Caco-2 (cell line): ENCODE results near the gene PLEKHA1. TPM values are rescaled to one million over a fixed set of nuclear protein-coding genes. Genes with fewer than 3 reads are reported as not detected.

ENCODE experiments used
- BruUV-seq: library from RNA; stranded (reverse); fragments of 400-500 nt; replicated peaks from 2 replicates; lab custom pipeline; 2021; lab: Mats Ljungman, UMichigan
- CTCF ChIA-PET: fragments of 300-600 bp; sonication (Branson Sonifier 250); formaldehyde crosslinking; loops from one replicate; lab custom pipeline; 2022; ENCODE audit warnings: antibody characterized with exemption; lab: Charles Lee
- POLR2A ChIA-PET: fragments of 300-600 bp; sonication (Branson Sonifier 250); formaldehyde crosslinking; loops from one replicate; lab custom pipeline; 2022; ENCODE audit warnings: antibody characterized with exemption; lab: Charles Lee
- DNase-seq, 2 experiments: peaks; one replicate each; pipeline versions ENCODE4 v3.0.0 to v3.0.0-alpha.2; 2020 to 2022
- H3K27me3 ChIP-seq: replicated peaks from 2 replicates; pipeline ENCODE4 v1.6.0; 2011; ENCODE audit warnings: low read length; ENCODE audit not compliant: control insufficient read depth, insufficient read depth
- H3K36me3 ChIP-seq: 2 replicates; pipeline ENCODE4 v1.5.1; 2011; ENCODE audit warnings: low read length; ENCODE audit not compliant: control insufficient read depth, insufficient read depth
- H3K4me1 ChIP-seq: fragments of 250-450 bp; sonication (Bioruptor Pico); 2 replicates; pipeline ENCODE4 v1.5.1; 2020; ENCODE audit warnings: mild to moderate bottlenecking
- H3K4me3 ChIP-seq: 2 replicates; pipeline ENCODE4 v1.5.1; 2011; ENCODE audit warnings: low read depth, mild to moderate bottlenecking, control low read depth, low read length
- H3K9me3 ChIP-seq: fragments of 250-450 bp; sonication (Bioruptor Pico); 2 replicates; pipeline ENCODE4 v1.5.1; 2020; ENCODE audit warnings: mild to moderate bottlenecking, moderate library complexity
- H3K27ac Mint-ChIP-seq: one replicate; pipeline ENCODE4 v1.8.0; 2022; ENCODE audit warnings: mixed read lengths; ENCODE audit not compliant: unreplicated experiment
- H3K27me3 Mint-ChIP-seq: one replicate; pipeline ENCODE4 v1.8.0; 2022; ENCODE audit warnings: mixed read lengths; ENCODE audit not compliant: insufficient read depth, unreplicated experiment
- H3K36me3 Mint-ChIP-seq: one replicate; pipeline ENCODE4 v1.8.0; 2022; ENCODE audit warnings: mild to moderate bottlenecking, mixed read lengths; ENCODE audit not compliant: insufficient read depth, unreplicated experiment
- H3K4me1 Mint-ChIP-seq: one replicate; pipeline ENCODE4 v1.8.0; 2022; ENCODE audit warnings: low read depth, mixed read lengths; ENCODE audit not compliant: unreplicated experiment
- H3K4me3 Mint-ChIP-seq: one replicate; pipeline ENCODE4 v1.8.0; 2022; ENCODE audit warnings: mild to moderate bottlenecking, moderate library complexity, mixed read lengths; ENCODE audit not compliant: unreplicated experiment
- H3K9me3 Mint-ChIP-seq: one replicate; pipeline ENCODE4 v1.8.0; 2022; ENCODE audit warnings: mixed read lengths; ENCODE audit not compliant: unreplicated experiment
- CTCF ChIP-seq, 2 experiments: fragments of 200-600 bp in 1 of 2; IDR thresholded peaks; 1 replicate in 1 of 2; 2 replicates in 1 of 2; pipeline versions ENCODE4 v1.5.1 to v1.8.0; 2011 to 2022; ENCODE audit warnings: antibody characterized with exemption in 1 of 2, control low read depth in 1 of 2, inconsistent platforms in 1 of 2, low read depth in 1 of 2, low read length in 1 of 2, mild to moderate bottlenecking in 1 of 2, moderate library complexity in 1 of 2; ENCODE audit not compliant: insufficient read depth in 1 of 2, severe bottlenecking in 1 of 2, unreplicated experiment in 1 of 2
- intact Hi-C: fragments of 100-400 bp; cut with micrococcal nuclease; formaldehyde crosslinking; loops from one replicate; pipeline ENCODE4 v1.10.0; 2022; ENCODE audit not compliant: unreplicated experiment
- total RNA-seq: library from RNA; stranded (reverse); gene quantifications from 2 replicates; pipeline ENCODE4 v1.2.3, GENCODE V29; 2022

Gene PLEKHA1
- total RNA-seq, 1 experiment from 2014 or later: 48.4 TPM

GRCh38 chr10:122357685-122358084 lies 16.8 kb upstream of the PLEKHA1 start:
- no peaks in the 10 kb centered on the region for H3K27me3 ChIP-seq
- H3K27me3 Mint-ChIP-seq: no peaks in the 10 kb centered on the region
- H3K36me3 Mint-ChIP-seq: no peaks in the 10 kb centered on the region
- BruUV-seq: no TSS peak
- intact Hi-C loops: no loop called here
- no peak for DNase-seq
- no peaks in the 10 kb centered on the region for H3K9me3 ChIP-seq
- H3K4me1 ChIP-seq: no peaks in the 10 kb centered on the region
- H3K4me3 ChIP-seq: no peak overlapping the region
- no peak for TF ChIP-seq CTCF (IDR thresholded peaks at IDR 0.05; ENCODE audit: insufficient read depth in 1 of 2, low read depth in 1 of 2, low read length in 1 of 2, severe bottlenecking in 1 of 2, unreplicated experiment in 1 of 2)
- no peak overlapping the region for H3K4me3 Mint-ChIP-seq
- H3K9me3 Mint-ChIP-seq: no peaks in the 10 kb centered on the region
- H3K27ac Mint-ChIP-seq: no peak overlapping the region
- no peaks in the 10 kb centered on the region for H3K36me3 ChIP-seq
- ChIA-PET POLR2A (no interaction called here), CTCF (no interaction called here)
- H3K4me1 Mint-ChIP-seq: peaks cover 4% of the 10 kb centered on the region

- no peak overlapping the region for H3K27ac Mint-ChIP-seq
- H3K4me1 ChIP-seq: no peaks in the 10 kb centered on the region
- ChIA-PET CTCF (no interaction called here), POLR2A (interaction anchor here (0.7 kb wide), 1 partner anchor 42 kb away, joined by 6 read pairs; no protein-coding TSS in a partner anchor)
- H3K4me1 Mint-ChIP-seq: peaks cover 9% of the 10 kb centered on the region
- H3K9me3 ChIP-seq: no peaks in the 10 kb centered on the region
- intact Hi-C loops: no loop called here
- no peak overlapping the region for H3K4me3 Mint-ChIP-seq
- no peaks in the 10 kb centered on the region for H3K27me3 Mint-ChIP-seq
- TF ChIP-seq CTCF (IDR thresholded peaks at IDR 0.05; ENCODE audit: insufficient read depth in 1 of 2, low read depth in 1 of 2, low read length in 1 of 2, severe bottlenecking in 1 of 2, unreplicated experiment in 1 of 2): no peak
- no peaks in the 10 kb centered on the region for H3K36me3 Mint-ChIP-seq
- no peak for DNase-seq
- no peaks in the 10 kb centered on the region for H3K36me3 ChIP-seq
- no peaks in the 10 kb centered on the region for H3K9me3 Mint-ChIP-seq
- H3K27me3 ChIP-seq: no peaks in the 10 kb centered on the region
- no TSS peak for BruUV-seq
- H3K4me3 ChIP-seq: no peak overlapping the region
Measured at GRCh38 chr10:122359621-122360020, 14.9 kb upstream of the PLEKHA1 start.

GRCh38 chr10:122361046-122361445 lies 13.5 kb upstream of the PLEKHA1 start:
- no peaks in the 10 kb centered on the region for H3K27me3 ChIP-seq
- CTCF ChIA-PET: no interaction called here

More at GRCh38 chr10:122361046-122361445, 13.5 kb upstream of the PLEKHA1 start:
- Mint-ChIP-seq H3K27me3 (no peaks in the 10 kb centered on the region), H3K36me3 (no peaks in the 10 kb centered on the region), H3K4me1 (peaks cover 9% of the 10 kb centered on the region), H3K4me3 (no peak overlapping the region), H3K27ac (no peak overlapping the region), H3K9me3 (no peaks in the 10 kb centered on the region)
- Histone ChIP-seq H3K9me3 (no peaks in the 10 kb centered on the region), H3K4me3 (no peak overlapping the region), H3K36me3 (no peaks in the 10 kb centered on the region), H3K4me1 (no peaks in the 10 kb centered on the region)
- BruUV-seq: no TSS peak
- no peak for TF ChIP-seq CTCF (IDR thresholded peaks at IDR 0.05; ENCODE audit: insufficient read depth in 1 of 2, low read depth in 1 of 2, low read length in 1 of 2, severe bottlenecking in 1 of 2, unreplicated experiment in 1 of 2)
- POLR2A ChIA-PET: no interaction called here
- DNase-seq: no peak
- intact Hi-C loops: no loop called here
